LNCAP (cell line): ENCODE data around the gene CLN6.
A peak's percentile ranks its signal among the peaks of the same experiment; 100 is the strongest.

Source experiments
- TF ChIP-seq, protein P1 (sequence below): fragments of 450-650 bp; IDR thresholded peaks from 2 replicates; pipeline ENCODE4 v1.5.1; 2017; ENCODE audit warnings: mild to moderate bottlenecking

The CLN6 gene

GRCh38 chr15:68232449-68232848 lies 2.9 kb upstream of the CLN6 start:
- TF ChIP-seq, protein P1, sequence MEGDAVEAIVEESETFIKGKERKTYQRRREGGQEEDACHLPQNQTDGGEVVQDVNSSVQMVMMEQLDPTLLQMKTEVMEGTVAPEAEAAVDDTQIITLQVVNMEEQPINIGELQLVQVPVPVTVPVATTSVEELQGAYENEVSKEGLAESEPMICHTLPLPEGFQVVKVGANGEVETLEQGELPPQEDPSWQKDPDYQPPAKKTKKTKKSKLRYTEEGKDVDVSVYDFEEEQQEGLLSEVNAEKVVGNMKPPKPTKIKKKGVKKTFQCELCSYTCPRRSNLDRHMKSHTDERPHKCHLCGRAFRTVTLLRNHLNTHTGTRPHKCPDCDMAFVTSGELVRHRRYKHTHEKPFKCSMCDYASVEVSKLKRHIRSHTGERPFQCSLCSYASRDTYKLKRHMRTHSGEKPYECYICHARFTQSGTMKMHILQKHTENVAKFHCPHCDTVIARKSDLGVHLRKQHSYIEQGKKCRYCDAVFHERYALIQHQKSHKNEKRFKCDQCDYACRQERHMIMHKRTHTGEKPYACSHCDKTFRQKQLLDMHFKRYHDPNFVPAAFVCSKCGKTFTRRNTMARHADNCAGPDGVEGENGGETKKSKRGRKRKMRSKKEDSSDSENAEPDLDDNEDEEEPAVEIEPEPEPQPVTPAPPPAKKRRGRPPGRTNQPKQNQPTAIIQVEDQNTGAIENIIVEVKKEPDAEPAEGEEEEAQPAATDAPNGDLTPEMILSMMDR: no peak

GRCh38 chr15:68231102-68231818 lies 1.7 kb upstream of the CLN6 start:
- TF ChIP-seq, protein P1: no peak

- TF ChIP-seq, protein P1: peak; percentile 17; the same call in 1 of the 2 replicates
These were observed 901 bp upstream of the CLN6 start for GRCh38 chr15:68230157-68231100.

- TF ChIP-seq, protein P1: no peak
These were observed 550 bp downstream of the CLN6 start for GRCh38 chr15:68228971-68229385.

GRCh38 chr15:68228143-68228970 lies 1.2 kb downstream of the CLN6 start:
- TF ChIP-seq, protein P1: no peak

DNA sequence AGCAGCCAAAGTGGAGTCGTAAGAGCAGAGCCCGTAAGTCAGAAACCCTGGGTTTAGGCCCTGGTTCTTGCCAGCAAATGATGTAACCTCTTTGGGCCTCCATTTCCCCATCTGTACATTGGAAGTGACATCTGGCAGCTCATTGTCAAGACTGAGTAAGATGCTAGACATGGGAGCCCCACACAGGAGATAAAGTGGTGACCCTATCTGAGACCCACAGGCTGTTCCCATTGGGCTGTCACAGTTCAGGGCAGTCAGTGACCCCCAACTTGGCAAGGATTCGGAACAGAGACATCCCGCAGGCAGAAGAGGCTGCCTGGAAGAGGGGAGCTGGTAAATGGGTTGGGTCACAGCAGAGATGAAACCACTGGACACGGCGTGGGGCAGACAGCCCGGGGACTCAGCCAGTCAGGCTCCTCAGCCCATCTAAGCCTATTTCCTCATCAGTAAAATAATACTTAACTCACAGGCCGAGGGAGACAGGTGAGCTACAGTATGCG lies 1.8 kb downstream of the CLN6 start:
- TF ChIP-seq, protein P1: no peak
